HepG2 (cell line): ENCODE measurements around the gene MYO5A. TPM values are rescaled to one million over a fixed set of nuclear protein-coding genes. Genes with fewer than 3 reads are reported as not detected.

Experiments
- ATAC-seq: fragments of 200-7000 bp; cut with Tn5 transposase; 3 replicates; pipeline ENCODE4 v1.9.1; 2020; ENCODE audit warnings: mild to moderate bottlenecking, moderate library complexity
- BruUV-seq: library from RNA; stranded (reverse); fragments of 400-500 nt; replicated peaks from 2 replicates; lab custom pipeline; 2021; lab: Mats Ljungman, UMichigan
- CTCF ChIA-PET: fragments of 300-600 bp; formaldehyde crosslinking; extraction: SDS; loops from one replicate; lab custom pipeline; 2021; ENCODE audit warnings: low total read pairs, inconsistent platforms, low intra/inter-chr PET ratio; lab: Yijun Ruan, JAX
- POLR2A ChIA-PET: fragments of 350-600 bp; sonication (Branson Sonifier 250); formaldehyde crosslinking; loops from one replicate; lab custom pipeline; 2020; ENCODE audit warnings: antibody characterized with exemption, inconsistent platforms; lab: Yijun Ruan, JAX
- DNase-seq: peaks from one replicate; pipeline ENCODE4 v3.0.0-alpha.2; 2015; ENCODE audit warnings: low spot score
- FAIRE-seq: peaks from 3 replicates; lab custom pipeline; 2011; peaks lifted over from hg19 to GRCh38; lab: Jason Lieb, UNC
- H2AFZ ChIP-seq: one replicate; pipeline ENCODE4 v1.6.1; 2011; ENCODE audit warnings: low read length, inconsistent platforms
- H3K27ac ChIP-seq: fragments of 300-600 bp; 3 replicates; pipeline ENCODE4 v1.8.0; 2011; ENCODE audit warnings: mixed run types, mild to moderate bottlenecking, mixed read lengths, low read length, inconsistent platforms; ENCODE audit not compliant: insufficient read depth; ENCODE audit errors: extremely low read length
- H3K27me3 ChIP-seq, 2 experiments: fragments of 200-600 bp in 1 of 2; 2 replicates in 1 of 2; 3 replicates in 1 of 2; pipeline versions ENCODE4 v1.6.0 to v1.8.0; 2011; ENCODE audit warnings: low read length in 2 of 2, mild to moderate bottlenecking in 2 of 2, moderate library complexity in 2 of 2, inconsistent platforms in 1 of 2; ENCODE audit not compliant: insufficient read depth in 2 of 2, control insufficient read depth in 1 of 2
- H3K36me3 ChIP-seq, 2 experiments: fragments of 200-600 bp in 1 of 2; replicated peaks in 1 of 2; 2 replicates in 1 of 2; 3 replicates in 1 of 2; pipeline versions ENCODE4 v1.5.1 to v1.8.0; 2011; ENCODE audit warnings: low read length in 2 of 2, inconsistent platforms in 1 of 2; ENCODE audit not compliant: insufficient read depth in 2 of 2, control insufficient read depth in 1 of 2
- H3K4me1 ChIP-seq: 2 replicates; pipeline ENCODE4 v1.5.1; 2012; ENCODE audit warnings: low read length, inconsistent platforms; ENCODE audit not compliant: insufficient read depth
- H3K4me2 ChIP-seq: 2 replicates; pipeline ENCODE4 v1.6.0; 2011; ENCODE audit warnings: low read depth, low read length, inconsistent platforms
- H3K4me3 ChIP-seq, 3 experiments: fragments of 200-600 bp in 1 of 3; sonication (generic), shearing (Covaris generic) in 1 of 3; replicated peaks in 1 of 3; 2 replicates each; pipeline ENCODE4 v1.5.1; 2011 to 2016; ENCODE audit warnings: low read length in 3 of 3, inconsistent platforms in 2 of 3, low read depth in 2 of 3, mild to moderate bottlenecking in 2 of 3, control low read depth in 1 of 3, mixed read lengths in 1 of 3; ENCODE audit not compliant: insufficient read depth in 1 of 3
- H3K79me2 ChIP-seq: one replicate; pipeline ENCODE4 v1.6.1; 2011; ENCODE audit warnings: low read length, inconsistent platforms; ENCODE audit not compliant: insufficient read depth
- H3K9ac ChIP-seq: 2 replicates; pipeline ENCODE4 v1.6.0; 2011; ENCODE audit warnings: mild to moderate bottlenecking, low read depth, low read length, inconsistent platforms; ENCODE audit not compliant: insufficient read depth
- H3K9me3 ChIP-seq: 2 replicates; pipeline ENCODE4 v1.5.1; 2012; ENCODE audit warnings: mild to moderate bottlenecking, low read length
- H4K20me1 ChIP-seq: 2 replicates; pipeline ENCODE4 v1.6.0; 2011; ENCODE audit warnings: inconsistent platforms, mild to moderate bottlenecking, low read length, moderate library complexity; ENCODE audit not compliant: insufficient read depth
- ATF7 ChIP-seq, 2 experiments: fragments of 450-650 bp in 1 of 2; sonication (generic) in 1 of 2; formaldehyde crosslinking in 1 of 2; IDR thresholded peaks; 2 replicates each; pipeline versions ENCODE4 v1.4.0 to v1.6.1; 2016 to 2020; ENCODE audit warnings: antibody characterized with exemption in 1 of 2, mild to moderate bottlenecking in 1 of 2, missing genetic modification reagents in 1 of 2
- MTF2 ChIP-seq: sonication (generic); formaldehyde crosslinking; IDR thresholded peaks from 2 replicates; pipeline ENCODE4 v1.5.0; 2020; ENCODE audit warnings: missing genetic modification reagents, borderline replicate concordance
- SNAI1 ChIP-seq: sonication (generic); formaldehyde crosslinking; IDR thresholded peaks from 2 replicates; pipeline ENCODE4 v1.5.0; 2020; ENCODE audit warnings: mild to moderate bottlenecking, missing genetic modification reagents, borderline replicate concordance
- SP1 ChIP-seq, 2 experiments: fragments of 450-650 bp in 1 of 2; sonication (generic) in 1 of 2; formaldehyde crosslinking in 1 of 2; IDR thresholded peaks; 2 replicates each; pipeline versions ENCODE4 v1.4.0 to v1.6.1; 2016 to 2020; ENCODE audit warnings: missing genetic modification reagents in 1 of 2
- SSRP1 ChIP-seq: IDR thresholded peaks from 2 replicates; pipeline ENCODE4 v1.6.1; 2016; ENCODE audit warnings: control low read depth
- TBL1XR1 ChIP-seq: fragments of 150-350 bp; IDR thresholded peaks from 2 replicates; pipeline ENCODE4 v1.6.1; 2014; ENCODE audit warnings: borderline replicate concordance, low read length; ENCODE audit not compliant: partially characterized antibody
- TP53 ChIP-seq: sonication (generic); formaldehyde crosslinking; conservative IDR thresholded peaks from 2 replicates; pipeline ENCODE4 v1.4.0; 2020; ENCODE audit warnings: missing genetic modification reagents
- ZEB1 ChIP-seq: IDR thresholded peaks from 2 replicates; pipeline ENCODE4 v1.6.1; 2012; ENCODE audit warnings: mild to moderate bottlenecking, low read depth, inconsistent platforms; ENCODE audit not compliant: insufficient replicate concordance
- ZNF749 ChIP-seq: sonication (generic); formaldehyde crosslinking; IDR thresholded peaks from 2 replicates; pipeline ENCODE4 v1.8.0; 2022; ENCODE audit warnings: mild to moderate bottlenecking, missing genetic modification reagents, moderate library complexity, borderline replicate concordance
- WGBS: methylation state at CpG from one replicate; pipeline ENCODE4 v1.1.6; 2017; ENCODE audit warnings: low lambda C conversion rate; 5-methylcytosine and 5-hydroxymethylcytosine counted together
- in situ Hi-C: cut with HindIII; loops from 2 replicates; pipeline ENCODE4 v1.10.0; 2017; ENCODE audit warnings: low pct_unique_long_range_greater_than_20kb; ENCODE audit not compliant: extremely low pct_ligation_motif_present
- intact Hi-C: fragments of 100-400 bp; cut with micrococcal nuclease; formaldehyde crosslinking; loops from one replicate; pipeline ENCODE4 v1.10.0; 2022; ENCODE audit not compliant: unreplicated experiment
- polyA plus RNA-seq, 8 experiments: library from polyadenylated mRNA; depleted of rRNA in 3 of 8; stranded (reverse) in 7 of 8; unstranded in 1 of 8; fragments of >200 nt; fragmentation: Illumina TruSeq in 4 of 8; extraction: Trizol in 4 of 8; gene quantifications; 2 replicates each; pipeline versions ENCODE4 v1.2.1 to v1.2.3, GENCODE V29; 2011 to 2016; ENCODE audit warnings: low read depth in 4 of 8, missing spikeins in 1 of 8, mixed read lengths in 1 of 8; ENCODE audit not compliant: insufficient read depth in 1 of 8
- total RNA-seq, 5 experiments: library from RNA; depleted of rRNA; stranded (reverse); fragments of >200 nt; fragmentation: Illumina TruSeq; extraction: Trizol; gene quantifications; 2 replicates each; pipeline ENCODE4 v1.2.3, GENCODE V29; 2016; ENCODE audit warnings: low read depth in 1 of 5
- TF ChIP-seq, protein P1 (sequence below): sonication (generic); formaldehyde crosslinking; IDR thresholded peaks from 2 replicates; pipeline ENCODE4 v1.5.0; 2020; ENCODE audit warnings: mild to moderate bottlenecking, missing genetic modification reagents
- TF ChIP-seq, protein P2 (sequence below), 2 experiments: sonication (generic) in 1 of 2; formaldehyde crosslinking in 1 of 2; IDR thresholded peaks; 2 replicates each; pipeline versions ENCODE4 v1.6.1 to v1.9.0; 2014 to 2022; ENCODE audit warnings: antibody characterized with exemption in 1 of 2, borderline replicate concordance in 1 of 2, inconsistent platforms in 1 of 2, low read depth in 1 of 2, missing genetic modification reagents in 1 of 2
- TF ChIP-seq, protein P3 (sequence below): sonication (generic); formaldehyde crosslinking; IDR thresholded peaks from 2 replicates; pipeline ENCODE4 v1.5.1; 2020; ENCODE audit warnings: missing genetic modification reagents, mild to moderate bottlenecking, borderline replicate concordance
- TF ChIP-seq, protein P4 (sequence below): sonication (generic); formaldehyde crosslinking; IDR thresholded peaks from 2 replicates; pipeline ENCODE4 v1.5.1; 2020; ENCODE audit warnings: missing genetic modification reagents, mild to moderate bottlenecking, borderline replicate concordance

Gene MYO5A
- total and polyA plus RNA-seq, 2 of the 13 experiments (the other 11 are each of a cell fraction or from before 2014, with no cell fraction given): 2.8 to 4.8 TPM

DNA sequence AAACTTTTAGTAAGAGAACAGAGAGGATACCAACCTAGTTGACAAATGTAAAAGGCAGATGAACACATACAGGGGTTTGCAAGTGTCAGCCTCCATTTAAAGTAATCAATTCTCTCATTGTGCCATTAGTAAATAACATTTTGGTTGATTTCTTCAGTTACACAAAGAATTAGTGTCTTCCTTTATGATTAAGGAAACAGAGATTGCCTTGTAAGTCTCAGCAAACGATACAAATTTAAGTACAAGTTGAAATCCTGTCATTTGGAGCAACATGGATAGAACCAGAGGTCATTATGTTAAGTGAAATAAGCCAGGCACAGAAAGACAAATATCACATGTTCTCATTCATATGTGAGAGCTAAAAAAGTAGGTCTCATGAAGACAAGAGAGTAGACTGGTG lies 26.1 kb downstream of the MYO5A start:
- ATAC-seq (no peak), DNase-seq (no peak), FAIRE-seq (no peak)
- TF ChIP-seq ZNF749 (no peak), SSRP1 (no peak), ZEB1 (no peak), SNAI1 (no peak), ATF7 (IDR thresholded peaks at IDR 0.05) (no peak), ATF7 (CRISPR knock-in tag; IDR thresholded peaks at IDR 0.05) (no peak), MTF2 (no peak), TP53 (no peak), TBL1XR1 (no peak), SP1 (IDR thresholded peaks at IDR 0.05) (no peak), SP1 (CRISPR knock-in tag; IDR thresholded peaks at IDR 0.05) (no peak)
- TF ChIP-seq, protein P1, sequence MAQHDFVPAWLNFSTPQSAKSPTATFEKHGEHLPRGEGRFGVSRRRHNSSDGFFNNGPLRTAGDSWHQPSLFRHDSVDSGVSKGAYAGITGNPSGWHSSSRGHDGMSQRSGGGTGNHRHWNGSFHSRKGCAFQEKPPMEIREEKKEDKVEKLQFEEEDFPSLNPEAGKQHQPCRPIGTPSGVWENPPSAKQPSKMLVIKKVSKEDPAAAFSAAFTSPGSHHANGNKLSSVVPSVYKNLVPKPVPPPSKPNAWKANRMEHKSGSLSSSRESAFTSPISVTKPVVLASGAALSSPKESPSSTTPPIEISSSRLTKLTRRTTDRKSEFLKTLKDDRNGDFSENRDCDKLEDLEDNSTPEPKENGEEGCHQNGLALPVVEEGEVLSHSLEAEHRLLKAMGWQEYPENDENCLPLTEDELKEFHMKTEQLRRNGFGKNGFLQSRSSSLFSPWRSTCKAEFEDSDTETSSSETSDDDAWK (CRISPR knock-in tag): no peak
- TF ChIP-seq, protein P2, sequence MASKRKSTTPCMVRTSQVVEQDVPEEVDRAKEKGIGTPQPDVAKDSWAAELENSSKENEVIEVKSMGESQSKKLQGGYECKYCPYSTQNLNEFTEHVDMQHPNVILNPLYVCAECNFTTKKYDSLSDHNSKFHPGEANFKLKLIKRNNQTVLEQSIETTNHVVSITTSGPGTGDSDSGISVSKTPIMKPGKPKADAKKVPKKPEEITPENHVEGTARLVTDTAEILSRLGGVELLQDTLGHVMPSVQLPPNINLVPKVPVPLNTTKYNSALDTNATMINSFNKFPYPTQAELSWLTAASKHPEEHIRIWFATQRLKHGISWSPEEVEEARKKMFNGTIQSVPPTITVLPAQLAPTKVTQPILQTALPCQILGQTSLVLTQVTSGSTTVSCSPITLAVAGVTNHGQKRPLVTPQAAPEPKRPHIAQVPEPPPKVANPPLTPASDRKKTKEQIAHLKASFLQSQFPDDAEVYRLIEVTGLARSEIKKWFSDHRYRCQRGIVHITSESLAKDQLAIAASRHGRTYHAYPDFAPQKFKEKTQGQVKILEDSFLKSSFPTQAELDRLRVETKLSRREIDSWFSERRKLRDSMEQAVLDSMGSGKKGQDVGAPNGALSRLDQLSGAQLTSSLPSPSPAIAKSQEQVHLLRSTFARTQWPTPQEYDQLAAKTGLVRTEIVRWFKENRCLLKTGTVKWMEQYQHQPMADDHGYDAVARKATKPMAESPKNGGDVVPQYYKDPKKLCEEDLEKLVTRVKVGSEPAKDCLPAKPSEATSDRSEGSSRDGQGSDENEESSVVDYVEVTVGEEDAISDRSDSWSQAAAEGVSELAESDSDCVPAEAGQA (IDR thresholded peaks at IDR 0.05; ENCODE audit: low read depth): no peak
- TF ChIP-seq, protein P2 (CRISPR knock-in tag; IDR thresholded peaks at IDR 0.05; ENCODE audit: borderline replicate concordance): no peak
- TF ChIP-seq, protein P3, sequence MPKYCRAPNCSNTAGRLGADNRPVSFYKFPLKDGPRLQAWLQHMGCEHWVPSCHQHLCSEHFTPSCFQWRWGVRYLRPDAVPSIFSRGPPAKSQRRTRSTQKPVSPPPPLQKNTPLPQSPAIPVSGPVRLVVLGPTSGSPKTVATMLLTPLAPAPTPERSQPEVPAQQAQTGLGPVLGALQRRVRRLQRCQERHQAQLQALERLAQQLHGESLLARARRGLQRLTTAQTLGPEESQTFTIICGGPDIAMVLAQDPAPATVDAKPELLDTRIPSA: no peak
- TF ChIP-seq, protein P4, sequence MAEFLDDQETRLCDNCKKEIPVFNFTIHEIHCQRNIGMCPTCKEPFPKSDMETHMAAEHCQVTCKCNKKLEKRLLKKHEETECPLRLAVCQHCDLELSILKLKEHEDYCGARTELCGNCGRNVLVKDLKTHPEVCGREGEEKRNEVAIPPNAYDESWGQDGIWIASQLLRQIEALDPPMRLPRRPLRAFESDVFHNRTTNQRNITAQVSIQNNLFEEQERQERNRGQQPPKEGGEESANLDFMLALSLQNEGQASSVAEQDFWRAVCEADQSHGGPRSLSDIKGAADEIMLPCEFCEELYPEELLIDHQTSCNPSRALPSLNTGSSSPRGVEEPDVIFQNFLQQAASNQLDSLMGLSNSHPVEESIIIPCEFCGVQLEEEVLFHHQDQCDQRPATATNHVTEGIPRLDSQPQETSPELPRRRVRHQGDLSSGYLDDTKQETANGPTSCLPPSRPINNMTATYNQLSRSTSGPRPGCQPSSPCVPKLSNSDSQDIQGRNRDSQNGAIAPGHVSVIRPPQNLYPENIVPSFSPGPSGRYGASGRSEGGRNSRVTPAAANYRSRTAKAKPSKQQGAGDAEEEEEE (CRISPR knock-in tag): no peak
- H3K4me3 ChIP-seq: no peak overlapping the region
- H3K36me3 ChIP-seq: no peaks in the 10 kb centered on the region
- H3K9ac ChIP-seq: no peak overlapping the region
- ChIA-PET CTCF (no interaction called here), POLR2A (no interaction called here)
- no peak overlapping the region for H3K4me2 ChIP-seq
- in situ Hi-C loops (no loop called here), intact Hi-C loops (no loop called here)
- BruUV-seq: no TSS peak
- no peaks in the 10 kb centered on the region for H3K27me3 ChIP-seq
- H3K79me2 ChIP-seq: no peaks in the 10 kb centered on the region
- no peak overlapping the region for H3K27ac ChIP-seq
- no peaks in the 10 kb centered on the region for H4K20me1 ChIP-seq
- WGBS: 50% methylated on average over 1 of the region's 1 CpG
- H3K9me3 ChIP-seq: no peaks in the 10 kb centered on the region
- H3K4me1 ChIP-seq: no peaks in the 10 kb centered on the region
- H2AFZ ChIP-seq: no peak overlapping the region
